Endothelial cell of umbilical vein (primary cell): ENCODE data around the gene PRPF39. TPM values are rescaled to one million over a fixed set of nuclear protein-coding genes. Genes with fewer than 3 reads are reported as not detected.

Source experiments
- BruUV-seq: library from RNA; stranded (reverse); fragments of 400-500 nt; replicated peaks from 2 replicates; lab custom pipeline; 2021; lab: Mats Ljungman, UMichigan
- CTCF ChIA-PET: fragments of 300-600, 350-600 bp; sonication (Branson Sonifier 250); formaldehyde crosslinking; loops from one replicate; lab custom pipeline; 2021; ENCODE audit warnings: antibody characterized with exemption, inconsistent platforms; lab: Charles Lee
- POLR2A ChIA-PET: fragments of 300-600, 350-600 bp; sonication (Branson Sonifier 250); formaldehyde crosslinking; loops from one replicate; lab custom pipeline; 2021; ENCODE audit warnings: antibody characterized with exemption, inconsistent platforms; lab: Charles Lee
- DNase-seq: peaks from one replicate; pipeline ENCODE4 v3.0.0-alpha.2; 2011; ENCODE audit warnings: low read depth, low spot score
- FAIRE-seq: peaks from 2 replicates; lab custom pipeline; 2011; peaks lifted over from hg19 to GRCh38; lab: Jason Lieb, UNC
- H2AFZ ChIP-seq: 2 replicates; pipeline ENCODE4 v1.6.0; 2012; ENCODE audit warnings: low read depth, low read length, control low read depth, inconsistent platforms
- H3K27ac ChIP-seq: 2 replicates; pipeline ENCODE4 v1.5.1; 2011; ENCODE audit warnings: low read depth, mild to moderate bottlenecking, control low read depth, low read length, moderate library complexity; ENCODE audit not compliant: insufficient read depth
- H3K27me3 ChIP-seq, 2 experiments: 2 replicates each; pipeline versions ENCODE4 v1.6.0 to v1.6.1; 2011; ENCODE audit warnings: low read length in 2 of 2, mixed read lengths in 1 of 2; ENCODE audit not compliant: control insufficient read depth in 2 of 2, insufficient read depth in 2 of 2
- H3K36me3 ChIP-seq, 2 experiments: 2 replicates in 1 of 2; 3 replicates in 1 of 2; pipeline ENCODE4 v1.5.1; 2011; ENCODE audit warnings: low read length in 2 of 2, mild to moderate bottlenecking in 1 of 2, moderate library complexity in 1 of 2; ENCODE audit not compliant: control insufficient read depth in 2 of 2, insufficient read depth in 2 of 2; ENCODE audit errors: extremely low read depth in 1 of 2
- H3K4me1 ChIP-seq: 3 replicates; pipeline ENCODE4 v1.5.1; 2011; ENCODE audit warnings: mild to moderate bottlenecking, low read length; ENCODE audit not compliant: control insufficient read depth, insufficient read depth; ENCODE audit errors: extremely low read depth
- H3K4me2 ChIP-seq: 2 replicates; pipeline ENCODE4 v1.6.1; 2011; ENCODE audit warnings: low read length, control low read depth, mixed read lengths; ENCODE audit not compliant: insufficient read depth
- H3K4me3 ChIP-seq, 3 experiments: fragments of 200-600 bp in 1 of 3; sonication (generic), shearing (Covaris generic) in 1 of 3; replicated peaks in 1 of 3; 2 replicates each; pipeline ENCODE4 v1.5.1; 2011 to 2016; ENCODE audit warnings: control low read depth in 3 of 3, low read length in 3 of 3, mild to moderate bottlenecking in 2 of 3, inconsistent platforms in 1 of 3, low read depth in 1 of 3, moderate library complexity in 1 of 3; ENCODE audit not compliant: insufficient read depth in 1 of 3
- H3K79me2 ChIP-seq: 2 replicates; pipeline ENCODE4 v1.6.0; 2012; ENCODE audit warnings: low read length, inconsistent platforms; ENCODE audit not compliant: control insufficient read depth, insufficient read depth
- H3K9ac ChIP-seq: replicated peaks from 2 replicates; pipeline ENCODE3; 2011; ENCODE audit warnings: low read length, control low read depth; ENCODE audit not compliant: insufficient read depth; ENCODE audit errors: extremely low read depth
- H3K9me1 ChIP-seq: replicated peaks from 3 replicates; pipeline ENCODE4 v1.6.0; 2011; ENCODE audit warnings: mild to moderate bottlenecking, low read length; ENCODE audit not compliant: control insufficient read depth, insufficient read depth; ENCODE audit errors: extremely low read depth
- H3K9me3 ChIP-seq: replicated peaks from 2 replicates; pipeline ENCODE4 v1.5.1; 2012; ENCODE audit warnings: low read length, inconsistent platforms; ENCODE audit not compliant: control insufficient read depth, insufficient read depth
- H4K20me1 ChIP-seq: replicated peaks from 2 replicates; pipeline ENCODE3; 2011; ENCODE audit warnings: mild to moderate bottlenecking, low read length; ENCODE audit not compliant: control insufficient read depth, insufficient read depth; ENCODE audit errors: extremely low read depth
- CTCF ChIP-seq, 2 donors: IDR thresholded peaks; 1 replicate in 1 of 2; 2 replicates in 1 of 2; pipeline ENCODE4 v1.5.1; 2011; ENCODE audit warnings: low read length in 2 of 2, mild to moderate bottlenecking in 2 of 2, moderate library complexity in 2 of 2, control low read depth in 1 of 2, inconsistent platforms in 1 of 2, low read depth in 1 of 2; ENCODE audit not compliant: insufficient read depth in 1 of 2; ENCODE audit errors: extremely low read depth in 1 of 2
- EZH2 ChIP-seq: IDR thresholded peaks from 2 replicates; pipeline ENCODE4 v1.6.1; 2012; ENCODE audit warnings: borderline replicate concordance, low read depth, mild to moderate bottlenecking, moderate library complexity, low read length, inconsistent platforms; ENCODE audit not compliant: severe bottlenecking
- FOS ChIP-seq: IDR thresholded peaks from 2 replicates; pipeline ENCODE4 v1.6.1; 2011; ENCODE audit warnings: mild to moderate bottlenecking, low read length, moderate library complexity, borderline replicate concordance; ENCODE audit not compliant: insufficient read depth
- GATA2 ChIP-seq: IDR thresholded peaks from 2 replicates; pipeline ENCODE4 v1.7.0; 2011; ENCODE audit warnings: low read depth, mild to moderate bottlenecking, moderate library complexity, mixed read lengths, low read length; ENCODE audit not compliant: insufficient read length, insufficient read depth
- JUN ChIP-seq: IDR thresholded peaks from 2 replicates; pipeline ENCODE4 v1.6.1; 2011; ENCODE audit warnings: borderline replicate concordance, low read depth; ENCODE audit not compliant: insufficient read length, insufficient read depth
- MAX ChIP-seq: IDR thresholded peaks from 2 replicates; pipeline ENCODE4 v1.6.1; 2011; ENCODE audit not compliant: insufficient read depth, insufficient read length
- MYC ChIP-seq: IDR thresholded peaks from one replicate; pipeline ENCODE4 v1.6.1; 2011; ENCODE audit warnings: mild to moderate bottlenecking, low read depth, low read length
- POLR2A ChIP-seq: IDR thresholded peaks from 2 replicates; pipeline ENCODE4 v1.6.1; 2012; ENCODE audit warnings: low read depth, mild to moderate bottlenecking, control low read depth, low read length
- POLR2AphosphoS5 ChIP-seq: IDR thresholded peaks from 2 replicates; pipeline ENCODE4 v1.6.1; 2012; ENCODE audit warnings: low read depth, mild to moderate bottlenecking, control low read depth, low read length, moderate library complexity; ENCODE audit not compliant: insufficient read depth
- dilution Hi-C: fragments of 300-500 bp; cut with MboI; formaldehyde crosslinking; loops from one replicate; pipeline ENCODE4 v1.15.0; 2019; ENCODE audit warnings: low sequenced_read_pairs; ENCODE audit not compliant: extremely low pct_ligation_motif_present
- intact Hi-C: fragments of 100-400 bp; cut with micrococcal nuclease; formaldehyde crosslinking; loops from one replicate; pipeline ENCODE4 v1.10.0; 2022
- polyA plus RNA-seq, 4 experiments: library from polyadenylated mRNA; depleted of rRNA in 3 of 4; stranded (reverse) in 3 of 4; unstranded in 1 of 4; fragments of >200 nt; gene quantifications; 2 replicates each; pipeline versions ENCODE4 v1.2.1 to v1.2.3, GENCODE V29; 2011 to 2012; ENCODE audit warnings: missing spikeins in 1 of 4
- total RNA-seq: library from RNA; stranded (reverse); gene quantifications from 2 replicates; pipeline ENCODE4 v1.2.3, GENCODE V29; 2021

The PRPF39 gene
- total and polyA plus RNA-seq, 2 donors (not counting 3 experiments of a cell fraction or from before 2014, with no cell fraction given), result 24.8 to 44.4 TPM

GRCh38 chr14:45051896-45052295 is 32.0 kb upstream of the PRPF39 start:
- POLR2A ChIA-PET, result no interaction called here
- intact Hi-C loops, result no loop called here

More at GRCh38 chr14:45051896-45052295, 32.0 kb upstream of the PRPF39 start:
- H3K27me3 ChIP-seq, result no peaks in the 10 kb centered on the region
- FAIRE-seq, result no peak
- DNase-seq, result no peak
- BruUV-seq, result no TSS peak
- H3K4me1 ChIP-seq, result no peaks in the 10 kb centered on the region
- no peak overlapping the region for H3K27ac ChIP-seq
- no peak for TF ChIP-seq POLR2AphosphoS5
- TF ChIP-seq GATA2, result no peak
- TF ChIP-seq POLR2A, result no peak
- no peak for TF ChIP-seq MYC
- TF ChIP-seq JUN, result no peak
- no peak for TF ChIP-seq EZH2
- no peak for TF ChIP-seq CTCF (IDR thresholded peaks at IDR 0.05; ENCODE audit: extremely low read depth in 1 of 2, insufficient read depth in 1 of 2, low read depth in 1 of 2, low read length in 2 of 2)
- no peak for TF ChIP-seq MAX
- no peak for TF ChIP-seq FOS
- H3K4me3 ChIP-seq, result no peak overlapping the region
- H3K4me2 ChIP-seq, result no peak overlapping the region
- H3K9me1 ChIP-seq, result no peaks in the 10 kb centered on the region
- H3K36me3 ChIP-seq, result no peaks in the 10 kb centered on the region
- H3K9ac ChIP-seq, result no peak overlapping the region
- dilution Hi-C loops, result no loop called here
- H4K20me1 ChIP-seq, result no peaks in the 10 kb centered on the region
- H3K79me2 ChIP-seq, result no peaks in the 10 kb centered on the region
- H2AFZ ChIP-seq, result no peak overlapping the region
- CTCF ChIA-PET, result no interaction called here
- no peaks in the 10 kb centered on the region for H3K9me3 ChIP-seq
